RWPE2 (cell line): ENCODE results near the gene LMNA.
A peak's percentile ranks its signal among the peaks of the same experiment; 100 is the strongest.

Experiments
- ATAC-seq: fragments of 200-7000 bp; cut with Tn5 transposase; 3 replicates; pipeline ENCODE4 v1.9.1; 2021; ENCODE audit warnings: low read depth
- DNase-seq: peaks from one replicate; pipeline ENCODE4 v3.0.0-alpha.2; 2020; ENCODE audit warnings: low spot score
- H3K27ac ChIP-seq: fragments of 450-650 bp; 2 replicates; pipeline ENCODE4 v1.5.1; 2017; ENCODE audit warnings: mild to moderate bottlenecking; ENCODE audit not compliant: poor library complexity, severe bottlenecking
- H3K27me3 ChIP-seq: fragments of 250-450 bp; sonication (Bioruptor Pico); 2 replicates; pipeline ENCODE4 v1.5.1; 2021; ENCODE audit warnings: mild to moderate bottlenecking, moderate library complexity; ENCODE audit not compliant: insufficient read depth, poor library complexity, severe bottlenecking
- H3K36me3 ChIP-seq: fragments of 250-450 bp; sonication (Bioruptor Pico); 2 replicates; pipeline ENCODE4 v1.5.1; 2020; ENCODE audit warnings: low read depth, mild to moderate bottlenecking, moderate library complexity
- H3K4me1 ChIP-seq: fragments of 250-450 bp; sonication (Bioruptor Pico); 2 replicates; pipeline ENCODE4 v1.5.1; 2021; ENCODE audit warnings: mild to moderate bottlenecking, moderate library complexity; ENCODE audit not compliant: insufficient read depth, poor library complexity, severe bottlenecking
- H3K4me3 ChIP-seq: fragments of 250-450 bp; sonication (Bioruptor Pico); 2 replicates; pipeline ENCODE4 v1.5.1; 2021; ENCODE audit warnings: mild to moderate bottlenecking, moderate library complexity; ENCODE audit not compliant: severe bottlenecking
- H3K9me3 ChIP-seq: fragments of 250-450 bp; sonication (Bioruptor Pico); 2 replicates; pipeline ENCODE4 v1.5.1; 2021; ENCODE audit warnings: mild to moderate bottlenecking, moderate library complexity; ENCODE audit not compliant: severe bottlenecking
- TF ChIP-seq, protein P1 (sequence below): fragments of 450-650 bp; IDR thresholded peaks from one replicate; pipeline ENCODE4 v1.5.1; 2017; ENCODE audit warnings: mild to moderate bottlenecking, moderate library complexity; ENCODE audit not compliant: poor library complexity, severe bottlenecking

Gene LMNA

DNA sequence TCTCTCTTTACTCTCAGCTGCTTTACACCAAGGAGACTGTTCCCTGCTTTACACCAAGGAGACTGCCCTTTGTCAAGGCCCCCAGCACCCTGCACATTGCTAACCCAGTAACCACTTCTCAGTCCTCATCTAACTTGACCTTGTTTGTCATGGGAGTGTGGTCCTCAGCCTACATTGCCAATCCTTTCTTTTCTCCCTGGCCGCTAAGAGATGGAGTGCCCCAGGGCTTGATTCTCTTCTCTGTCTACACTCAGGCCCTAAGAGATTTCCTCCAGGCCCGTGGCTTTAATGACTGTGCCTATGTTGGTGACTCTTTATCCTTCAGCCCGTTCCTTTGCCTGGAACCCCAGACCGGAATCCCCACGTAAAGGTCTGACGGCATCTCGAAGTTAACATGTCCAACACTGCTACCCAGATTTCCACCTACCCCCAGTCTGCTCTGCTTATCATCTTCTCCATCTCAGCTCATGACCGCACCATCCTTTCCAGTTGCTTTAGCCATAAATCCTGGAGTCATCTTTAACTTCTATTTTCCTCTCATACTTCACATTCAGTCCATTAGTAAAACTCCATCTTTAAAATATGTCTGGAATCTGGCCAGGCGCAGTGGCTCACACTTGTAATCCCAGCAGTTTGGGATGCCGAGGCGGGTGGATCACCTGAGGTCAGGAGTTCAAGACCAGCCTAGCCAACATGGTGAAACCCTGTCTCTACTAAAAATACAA lies 29.4 kb downstream of the LMNA start:
- Histone ChIP-seq H3K4me1 (peaks cover 3% of the 10 kb centered on the region), H3K27me3 (no peaks in the 10 kb centered on the region), H3K36me3 (peaks cover 1% of the 10 kb centered on the region), H3K4me3 (no peak overlapping the region), H3K9me3 (no peaks in the 10 kb centered on the region), H3K27ac (no peak overlapping the region)
- TF ChIP-seq, protein P1, sequence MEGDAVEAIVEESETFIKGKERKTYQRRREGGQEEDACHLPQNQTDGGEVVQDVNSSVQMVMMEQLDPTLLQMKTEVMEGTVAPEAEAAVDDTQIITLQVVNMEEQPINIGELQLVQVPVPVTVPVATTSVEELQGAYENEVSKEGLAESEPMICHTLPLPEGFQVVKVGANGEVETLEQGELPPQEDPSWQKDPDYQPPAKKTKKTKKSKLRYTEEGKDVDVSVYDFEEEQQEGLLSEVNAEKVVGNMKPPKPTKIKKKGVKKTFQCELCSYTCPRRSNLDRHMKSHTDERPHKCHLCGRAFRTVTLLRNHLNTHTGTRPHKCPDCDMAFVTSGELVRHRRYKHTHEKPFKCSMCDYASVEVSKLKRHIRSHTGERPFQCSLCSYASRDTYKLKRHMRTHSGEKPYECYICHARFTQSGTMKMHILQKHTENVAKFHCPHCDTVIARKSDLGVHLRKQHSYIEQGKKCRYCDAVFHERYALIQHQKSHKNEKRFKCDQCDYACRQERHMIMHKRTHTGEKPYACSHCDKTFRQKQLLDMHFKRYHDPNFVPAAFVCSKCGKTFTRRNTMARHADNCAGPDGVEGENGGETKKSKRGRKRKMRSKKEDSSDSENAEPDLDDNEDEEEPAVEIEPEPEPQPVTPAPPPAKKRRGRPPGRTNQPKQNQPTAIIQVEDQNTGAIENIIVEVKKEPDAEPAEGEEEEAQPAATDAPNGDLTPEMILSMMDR = no peak
- ATAC-seq (no peak), DNase-seq (no peak)

DNA sequence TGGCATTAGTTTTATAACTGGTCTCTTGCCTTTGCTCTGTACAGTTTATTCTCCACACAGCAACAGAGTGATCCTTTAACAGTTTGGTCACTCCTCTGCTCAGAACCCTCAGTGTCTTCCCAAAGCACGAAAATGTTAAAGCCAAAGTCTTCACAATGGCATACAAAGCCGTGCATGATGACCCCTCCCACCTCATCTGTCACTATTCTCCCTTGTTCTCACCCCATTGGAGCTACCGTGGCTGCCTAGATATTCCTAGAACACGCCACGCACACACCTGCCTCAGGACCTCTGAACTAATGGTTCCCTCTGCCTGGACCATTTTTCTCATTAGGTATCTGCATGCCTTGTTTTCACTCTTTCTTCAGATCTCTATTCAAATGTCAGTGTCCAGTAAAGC lies 30.2 kb downstream of the LMNA start:
- TF ChIP-seq, protein P1 = no peak
- DNase-seq = no peak
- Histone ChIP-seq H3K9me3 (no peaks in the 10 kb centered on the region), H3K27me3 (no peaks in the 10 kb centered on the region), H3K4me3 (no peak overlapping the region), H3K4me1 (peaks cover 3% of the 10 kb centered on the region), H3K36me3 (no peaks in the 10 kb centered on the region), H3K27ac (no peak overlapping the region)
- no peak for ATAC-seq

DNA sequence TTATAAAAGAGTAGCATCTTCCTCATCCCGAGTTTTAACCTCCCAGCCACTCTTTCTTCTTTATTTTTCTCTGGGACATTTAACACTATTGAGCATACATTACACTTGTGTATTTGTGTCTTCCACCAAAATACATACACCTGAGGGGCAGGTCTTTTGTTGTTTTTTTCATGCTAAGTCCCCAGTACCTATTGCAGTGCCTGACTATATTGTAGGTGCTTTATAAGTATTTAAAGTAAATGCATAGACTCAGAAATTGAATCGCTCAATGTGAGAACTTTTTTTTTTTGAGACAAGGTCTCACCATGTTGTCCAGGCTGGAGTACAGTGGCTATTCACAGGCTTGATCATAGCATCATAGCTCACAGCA lies 31.1 kb downstream of the LMNA start:
- ATAC-seq (no peak), DNase-seq (no peak)
- Histone ChIP-seq H3K36me3 (no peaks in the 10 kb centered on the region), H3K4me1 (peaks cover 3% of the 10 kb centered on the region), H3K27me3 (no peaks in the 10 kb centered on the region), H3K9me3 (no peaks in the 10 kb centered on the region), H3K27ac (no peak overlapping the region), H3K4me3 (no peak overlapping the region)
- TF ChIP-seq, protein P1 = no peak

DNA sequence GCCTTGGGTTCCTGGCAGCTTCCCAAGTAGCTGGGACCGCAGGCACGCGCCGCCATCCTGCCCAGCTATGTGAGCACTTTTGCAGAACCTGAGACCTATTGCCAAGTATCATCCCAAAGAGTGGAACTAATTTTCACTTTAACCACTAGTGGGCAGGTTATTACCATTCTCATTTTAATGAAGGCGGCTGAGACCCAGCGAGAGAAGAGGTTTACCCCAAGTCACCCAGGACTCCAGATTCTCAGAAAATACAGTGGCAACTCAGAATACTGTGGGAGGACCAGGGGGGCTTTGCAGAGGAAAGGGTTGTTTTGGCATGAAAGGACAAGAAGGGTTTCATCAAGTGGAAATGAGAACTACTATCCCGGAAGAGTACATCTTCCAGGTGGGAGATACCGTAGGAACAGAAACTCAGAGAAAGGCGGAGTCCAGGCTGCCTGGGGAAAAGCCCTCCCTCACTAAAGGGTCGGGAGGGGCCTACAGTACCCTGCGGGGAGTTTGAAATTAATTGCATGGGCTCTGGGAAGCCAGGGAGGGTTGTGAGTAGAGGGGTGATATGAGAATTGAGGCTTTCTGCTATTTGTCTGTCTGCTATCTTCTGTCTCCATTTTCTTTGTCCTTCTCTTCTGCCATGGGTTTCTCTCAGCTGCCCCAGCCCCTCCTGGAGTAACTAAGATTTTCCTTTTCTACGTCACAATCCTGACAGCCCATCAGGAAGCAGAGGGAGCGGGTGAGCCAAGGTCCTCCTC lies 31.7 kb downstream of the LMNA start:
- peaks cover 3% of the 10 kb centered on the region for H3K4me1 ChIP-seq
- H3K27me3 ChIP-seq = no peaks in the 10 kb centered on the region
- no peaks in the 10 kb centered on the region for H3K36me3 ChIP-seq
- no peak overlapping the region for H3K4me3 ChIP-seq
- no peak for DNase-seq
- no peak overlapping the region for H3K27ac ChIP-seq
- no peaks in the 10 kb centered on the region for H3K9me3 ChIP-seq
- TF ChIP-seq, protein P1 = peak; percentile 92
- ATAC-seq = peak; percentile 65
